Measurements from ENCODE around the gene TARBP2. TPM values are rescaled to one million over a fixed set of nuclear protein-coding genes. Genes with fewer than 3 reads are reported as not detected.

Gene TARBP2
- polyA plus RNA-seq, 2 of the 4 experiments (the other 2 are of a cell fraction) = 41.5 to 49.9 TPM

DNA sequence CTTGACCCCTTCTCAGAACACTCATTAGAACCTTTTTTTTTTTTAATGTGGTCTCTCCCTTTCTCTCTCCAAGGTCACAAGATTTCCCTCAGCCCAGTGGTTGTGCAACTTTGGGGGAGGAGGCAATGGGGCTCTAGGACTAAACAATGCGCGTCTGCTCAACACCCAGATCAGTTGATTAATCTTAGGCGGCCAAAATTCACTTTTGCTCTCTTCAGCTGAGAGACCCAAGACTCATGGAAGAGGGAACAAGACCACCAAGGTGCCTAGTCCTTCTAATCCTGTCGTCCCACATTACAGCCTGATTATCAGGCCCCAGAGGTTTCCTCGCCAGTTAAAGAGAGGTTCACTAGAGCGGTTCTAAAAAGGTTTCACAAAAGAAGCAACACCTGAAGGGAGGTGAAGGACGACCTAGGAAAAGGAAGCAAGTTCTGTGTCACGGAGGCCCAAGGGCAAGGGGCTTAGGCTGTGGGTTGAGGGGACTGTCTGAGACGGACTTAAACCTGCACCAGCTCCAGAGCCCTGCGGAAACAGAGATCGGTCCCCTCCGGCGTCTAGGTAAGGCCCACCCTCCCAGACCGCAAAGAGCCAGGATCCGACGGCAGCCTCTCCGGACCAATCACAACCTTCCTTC is 824 bp upstream of the TARBP2 start:
- FAIRE-seq (no peak), DNase-seq (ENCODE audit: low read depth in 1 of 2, low spot score in 1 of 2) (peak in 1 of 2 experiments; percentile 50), ATAC-seq (peak; percentile 1 to 77; a peak in 4 of 6 replicates)
- H3K4me3 ChIP-seq = peak overlapping the region; percentile 64
- ChIA-PET POLR2A (interaction anchor here (0.5 to 3.2 kb wide), 32 partner anchors 8 to 595 kb away, joined by 3 to 34 read pairs (median 5); partner anchors contain the start of genes AAAS, ATP5MC2, KRT8 and MYG1), CTCF (interaction anchor here (0.8 to 13.1 kb wide), 11 partner anchors 10 to 246 kb away, joined by 3 to 104 read pairs (median 5); partner anchors contain the start of genes AAAS, ATP5MC2 and NPFF)
- TF ChIP-seq, protein P1, sequence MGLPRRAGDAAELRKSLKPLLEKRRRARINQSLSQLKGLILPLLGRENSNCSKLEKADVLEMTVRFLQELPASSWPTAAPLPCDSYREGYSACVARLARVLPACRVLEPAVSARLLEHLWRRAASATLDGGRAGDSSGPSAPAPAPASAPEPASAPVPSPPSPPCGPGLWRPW (IDR thresholded peaks at IDR 0.05) = no peak
- TF ChIP-seq CBX2 (IDR thresholded peaks at IDR 0.05; ENCODE audit: borderline replicate concordance, low read depth) (no peak), ZFP36 (IDR thresholded peaks at IDR 0.05; ENCODE audit: borderline replicate concordance, partially characterized antibody) (no peak), CEBPB (IDR thresholded peaks at IDR 0.05) (peak; percentile 76 to 84; a peak in 3 of 4 replicates), RNF2 (IDR thresholded peaks at IDR 0.05; ENCODE audit: borderline replicate concordance, low read depth) (no peak), SREBF2 (IDR thresholded peaks at IDR 0.05) (no peak), CHD4 (IDR thresholded peaks at IDR 0.05; ENCODE audit: borderline replicate concordance) (no peak), POLR2A (IDR thresholded peaks at IDR 0.05; ENCODE audit: low read length) (peak; percentile 75), HOXA7 (CRISPR knock-in tag; IDR thresholded peaks at IDR 0.05) (no peak), ZC3H11A (IDR thresholded peaks at IDR 0.05) (no peak), RFX5 (IDR thresholded peaks at IDR 0.05) (no peak)
- TF ChIP-seq, protein P2, sequence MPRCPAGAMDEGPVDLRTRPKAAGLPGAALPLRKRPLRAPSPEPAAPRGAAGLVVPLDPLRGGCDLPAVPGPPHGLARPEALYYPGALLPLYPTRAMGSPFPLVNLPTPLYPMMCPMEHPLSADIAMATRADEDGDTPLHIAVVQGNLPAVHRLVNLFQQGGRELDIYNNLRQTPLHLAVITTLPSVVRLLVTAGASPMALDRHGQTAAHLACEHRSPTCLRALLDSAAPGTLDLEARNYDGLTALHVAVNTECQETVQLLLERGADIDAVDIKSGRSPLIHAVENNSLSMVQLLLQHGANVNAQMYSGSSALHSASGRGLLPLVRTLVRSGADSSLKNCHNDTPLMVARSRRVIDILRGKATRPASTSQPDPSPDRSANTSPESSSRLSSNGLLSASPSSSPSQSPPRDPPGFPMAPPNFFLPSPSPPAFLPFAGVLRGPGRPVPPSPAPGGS (IDR thresholded peaks at IDR 0.05) = peak; percentile 34; the same call in 1 of the 3 replicates
- TF ChIP-seq, protein P3, sequence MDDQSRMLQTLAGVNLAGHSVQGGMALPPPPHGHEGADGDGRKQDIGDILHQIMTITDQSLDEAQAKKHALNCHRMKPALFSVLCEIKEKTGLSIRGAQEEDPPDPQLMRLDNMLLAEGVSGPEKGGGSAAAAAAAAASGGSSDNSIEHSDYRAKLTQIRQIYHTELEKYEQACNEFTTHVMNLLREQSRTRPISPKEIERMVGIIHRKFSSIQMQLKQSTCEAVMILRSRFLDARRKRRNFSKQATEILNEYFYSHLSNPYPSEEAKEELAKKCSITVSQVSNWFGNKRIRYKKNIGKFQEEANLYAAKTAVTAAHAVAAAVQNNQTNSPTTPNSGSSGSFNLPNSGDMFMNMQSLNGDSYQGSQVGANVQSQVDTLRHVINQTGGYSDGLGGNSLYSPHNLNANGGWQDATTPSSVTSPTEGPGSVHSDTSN (IDR thresholded peaks at IDR 0.05) = no peak
- TF ChIP-seq, protein P4, sequence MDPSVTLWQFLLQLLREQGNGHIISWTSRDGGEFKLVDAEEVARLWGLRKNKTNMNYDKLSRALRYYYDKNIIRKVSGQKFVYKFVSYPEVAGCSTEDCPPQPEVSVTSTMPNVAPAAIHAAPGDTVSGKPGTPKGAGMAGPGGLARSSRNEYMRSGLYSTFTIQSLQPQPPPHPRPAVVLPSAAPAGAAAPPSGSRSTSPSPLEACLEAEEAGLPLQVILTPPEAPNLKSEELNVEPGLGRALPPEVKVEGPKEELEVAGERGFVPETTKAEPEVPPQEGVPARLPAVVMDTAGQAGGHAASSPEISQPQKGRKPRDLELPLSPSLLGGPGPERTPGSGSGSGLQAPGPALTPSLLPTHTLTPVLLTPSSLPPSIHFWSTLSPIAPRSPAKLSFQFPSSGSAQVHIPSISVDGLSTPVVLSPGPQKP (IDR thresholded peaks at IDR 0.05; ENCODE audit: low read depth, low read length) = no peak
- peaks cover 48% of the 10 kb centered on the region for H3K4me1 ChIP-seq
- peak overlapping the region; percentile 97 for H3K4me2 ChIP-seq
- peak overlapping the region; percentile 94 to 96 for H3K27ac ChIP-seq
- WGBS (ENCODE audit: missing lambda C conversion rate) = 3% methylated on average over 17 of the region's 17 CpGs
- H3K9me3 ChIP-seq = no peaks in the 10 kb centered on the region

DNA sequence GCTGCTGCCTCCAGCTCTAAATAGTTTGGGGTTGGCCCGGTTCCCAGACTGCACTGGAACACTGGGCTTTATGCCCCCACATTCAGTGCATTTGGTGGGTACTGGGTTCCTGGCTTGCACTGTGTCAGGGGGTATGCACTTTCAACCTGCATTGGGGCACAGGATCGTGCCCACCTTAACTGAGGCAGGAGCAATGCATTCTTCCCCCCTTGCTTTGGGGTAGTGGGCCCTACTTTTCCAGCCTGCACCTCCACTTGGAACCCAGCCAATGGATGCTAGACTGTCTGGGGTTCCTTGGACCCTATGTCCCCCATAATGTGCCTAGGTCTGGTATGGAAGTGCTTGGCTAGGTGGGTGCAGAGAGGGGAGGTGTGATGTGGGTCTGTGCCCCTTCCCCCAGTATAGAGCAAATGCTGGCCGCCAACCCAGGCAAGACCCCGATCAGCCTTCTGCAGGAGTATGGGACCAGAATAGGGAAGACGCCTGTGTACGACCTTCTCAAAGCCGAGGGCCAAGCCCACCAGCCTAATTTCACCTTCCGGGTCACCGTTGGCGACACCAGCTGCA is 615 bp downstream of the TARBP2 start:
- ChIA-PET CTCF (interaction anchor here (0.6 to 13.1 kb wide), 9 partner anchors 17 to 181 kb away, joined by 3 to 169 read pairs (median 5); partner anchors contain the start of genes AAAS and ATP5MC2), POLR2A (interaction anchor here (0.6 to 3.2 kb wide), 22 partner anchors 7 to 597 kb away, joined by 3 to 34 read pairs (median 5); partner anchors contain the start of genes AAAS, ATP5MC2, EIF4B and KRT8)
- FAIRE-seq = no peak
- TF ChIP-seq, protein P5, sequence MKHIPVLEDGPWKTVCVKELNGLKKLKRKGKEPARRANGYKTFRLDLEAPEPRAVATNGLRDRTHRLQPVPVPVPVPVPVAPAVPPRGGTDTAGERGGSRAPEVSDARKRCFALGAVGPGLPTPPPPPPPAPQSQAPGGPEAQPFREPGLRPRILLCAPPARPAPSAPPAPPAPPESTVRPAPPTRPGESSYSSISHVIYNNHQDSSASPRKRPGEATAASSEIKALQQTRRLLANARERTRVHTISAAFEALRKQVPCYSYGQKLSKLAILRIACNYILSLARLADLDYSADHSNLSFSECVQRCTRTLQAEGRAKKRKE (CRISPR knock-in tag; IDR thresholded peaks at IDR 0.05; ENCODE audit: low read depth) = no peak
- 0 out of 2 replicates have a peak, but pooled peaks have one; percentile 1 for TF ChIP-seq HOXB13 (CRISPR knock-in tag; IDR thresholded peaks at IDR 0.05; ENCODE audit: low read depth)
- peak in 1 of 2 experiments; percentile 69; a peak in 2 of 5 replicates for TF ChIP-seq JUN (IDR thresholded peaks at IDR 0.05)
- Histone ChIP-seq H3K4me3 (peak overlapping the region; percentile 64), H3K27ac (peak overlapping the region; percentile 94 to 96), H3K9me3 (no peaks in the 10 kb centered on the region), H3K4me1 (peaks cover 38% of the 10 kb centered on the region), H3K4me2 (peak overlapping the region; percentile 91)
- DNase-seq (ENCODE audit: low read depth in 1 of 2, low spot score in 1 of 2) = no peak
- WGBS (ENCODE audit: missing lambda C conversion rate) = 74% methylated on average over 9 of the region's 10 CpGs
- no peak for ATAC-seq

All from A549 (cell line).